PC-9 (cell line): ENCODE results near the gene PDZD7.

Experiments used
- CTCF ChIP-seq: fragments of 200-600 bp; sonication (generic); conservative IDR thresholded peaks from 2 replicates; pipeline ENCODE4 v1.6.1; 2017; ENCODE audit warnings: mixed run types, antibody characterized with exemption, mild to moderate bottlenecking, moderate library complexity
- EZH2 ChIP-seq: fragments of 200-600 bp; sonication (generic); IDR thresholded peaks from 2 replicates; pipeline ENCODE4 v1.8.0; 2017; ENCODE audit warnings: antibody characterized with exemption, low read depth

GRCh38 chr10:101035916-101036702, 5.2 kb upstream of the PDZD7 start:
- TF ChIP-seq CTCF (no peak), EZH2 (no peak)
